GM21367 (cell line): ENCODE measurements around the gene MYPOP.
"Not testable (repeated sequence)": the region's sequence is repeated elsewhere in the genome, so short reads cannot be mapped to it uniquely, and the experiment has no call there.

Experiments used
- ATAC-seq: cut with Tn5 transposase; IDR thresholded peaks from one replicate; pipeline ENCODE4 v1.9.1; 2021; ENCODE audit not compliant: unreplicated experiment

The MYPOP gene

DNA sequence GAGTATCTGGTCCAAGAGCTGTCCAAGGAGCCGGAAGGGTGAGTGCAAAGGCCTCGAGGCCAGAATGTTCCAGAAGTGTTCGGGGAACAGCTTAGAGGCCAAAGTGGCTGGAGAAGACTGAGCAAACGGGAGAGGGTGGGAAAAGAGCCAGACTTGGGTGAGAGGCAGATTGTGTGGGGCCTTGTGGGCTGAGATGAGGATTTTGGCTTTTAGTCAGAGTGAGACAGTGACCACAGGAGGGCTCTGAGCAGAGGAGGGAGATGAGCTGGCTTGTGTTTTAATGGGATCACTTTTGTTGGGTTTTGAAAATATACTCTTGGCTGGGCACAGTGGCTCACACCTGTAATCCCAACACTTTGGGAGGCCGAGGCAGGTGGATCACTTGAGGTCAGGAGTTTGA is 6.5 kb upstream of the MYPOP start:
- ATAC-seq: no peak

GRCh38 chr19:45906221-45906620 is 3.8 kb upstream of the MYPOP start:
- ATAC-seq: no peak

DNA sequence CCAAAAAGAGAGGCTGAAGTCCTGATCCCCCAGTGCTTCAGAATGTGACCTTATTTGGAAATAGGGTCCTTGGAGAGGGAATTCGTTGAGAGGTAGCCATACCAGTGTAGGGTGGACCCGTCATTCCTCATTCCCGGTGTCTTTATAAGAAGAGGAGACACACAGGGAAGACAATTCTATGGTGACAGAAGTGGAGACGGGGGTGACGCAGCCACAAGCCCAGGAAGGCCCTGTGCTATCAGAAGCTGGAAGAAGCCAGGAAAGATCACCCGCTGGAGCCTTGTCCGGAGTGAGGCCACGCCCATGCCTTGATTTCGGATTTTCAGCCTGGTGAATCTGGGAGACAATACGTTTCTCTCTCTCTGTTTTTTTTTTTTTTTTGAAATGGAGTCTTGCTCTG is 2.6 kb upstream of the MYPOP start:
- ATAC-seq: no peak

- ATAC-seq: peak; percentile 76
Observed at GRCh38 chr19:45902651-45903625, 525 bp upstream of the MYPOP start.

DNA sequence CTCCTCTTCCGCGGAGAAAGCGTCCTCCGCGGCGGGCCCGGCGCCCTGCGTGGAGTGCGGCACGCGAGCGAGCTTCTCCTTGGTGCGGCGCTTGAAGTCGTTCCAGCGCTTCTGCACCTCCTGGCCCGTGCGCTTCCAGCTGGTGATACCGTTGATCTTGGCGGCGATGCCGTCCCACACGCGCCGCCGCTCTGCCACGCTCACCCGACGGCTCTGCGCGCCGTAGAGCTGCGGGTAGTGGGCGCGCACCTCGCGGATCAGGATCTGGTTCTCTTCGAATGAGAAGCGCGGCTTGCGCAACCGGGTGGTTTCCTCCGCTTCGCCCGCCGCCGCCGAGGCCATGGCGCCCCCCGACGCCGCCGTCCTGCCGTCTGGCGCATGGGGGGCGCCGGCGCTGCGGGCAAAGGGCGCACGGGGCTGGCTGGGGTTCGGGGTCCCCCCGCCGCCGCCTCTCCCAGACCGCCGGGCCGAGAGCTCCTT is 941 bp downstream of the MYPOP start:
- no peak for ATAC-seq

DNA sequence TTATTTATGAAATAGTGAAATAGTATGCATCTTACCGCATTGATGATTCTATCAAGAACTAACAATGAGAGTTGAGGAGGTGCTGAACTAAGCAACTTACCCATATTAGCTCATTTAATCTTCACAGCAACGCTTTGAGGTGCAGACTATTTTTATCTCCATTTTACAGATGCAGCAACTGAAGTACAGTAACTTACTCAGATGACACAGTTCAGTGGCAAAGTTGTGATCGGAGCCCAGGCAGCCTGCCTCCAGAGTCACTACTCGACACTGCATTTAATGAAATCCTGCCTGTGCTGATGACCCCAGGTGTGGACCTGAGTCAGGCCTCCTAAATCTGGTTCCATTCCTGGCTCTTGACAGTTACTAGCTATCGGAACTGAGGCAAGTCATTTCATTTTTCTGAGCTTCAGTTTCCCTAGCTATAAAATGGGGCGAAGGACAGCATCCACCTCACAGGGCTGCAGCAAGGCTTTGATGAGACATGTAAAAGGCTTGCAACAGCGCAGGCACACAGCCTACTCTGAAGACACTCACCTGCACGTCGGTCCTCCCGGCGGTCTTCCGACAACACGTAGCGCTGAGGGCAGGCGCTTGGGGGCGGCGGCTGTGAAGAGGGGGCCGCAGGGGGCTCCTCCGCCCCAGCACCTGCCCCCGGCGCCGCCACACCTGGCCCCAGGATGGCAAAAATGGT is 1.5 kb downstream of the MYPOP start:
- no peak for ATAC-seq

- no peak for ATAC-seq
Observed at GRCh38 chr19:45899919-45900589, 2.4 kb downstream of the MYPOP start.

GRCh38 chr19:45899253-45899652 is 3.2 kb downstream of the MYPOP start:
- no peak for ATAC-seq

GRCh38 chr19:45897261-45897812 is 5.1 kb downstream of the MYPOP start:
- no peak for ATAC-seq

- not testable (repeated sequence) for ATAC-seq
Observed at GRCh38 chr19:45895983-45896599, 6.3 kb downstream of the MYPOP start.

GRCh38 chr19:45895519-45895972 is 6.9 kb downstream of the MYPOP start:
- ATAC-seq: no peak

- no peak for ATAC-seq
Observed at GRCh38 chr19:45890877-45891276, 11.5 kb downstream of the MYPOP start.

DNA sequence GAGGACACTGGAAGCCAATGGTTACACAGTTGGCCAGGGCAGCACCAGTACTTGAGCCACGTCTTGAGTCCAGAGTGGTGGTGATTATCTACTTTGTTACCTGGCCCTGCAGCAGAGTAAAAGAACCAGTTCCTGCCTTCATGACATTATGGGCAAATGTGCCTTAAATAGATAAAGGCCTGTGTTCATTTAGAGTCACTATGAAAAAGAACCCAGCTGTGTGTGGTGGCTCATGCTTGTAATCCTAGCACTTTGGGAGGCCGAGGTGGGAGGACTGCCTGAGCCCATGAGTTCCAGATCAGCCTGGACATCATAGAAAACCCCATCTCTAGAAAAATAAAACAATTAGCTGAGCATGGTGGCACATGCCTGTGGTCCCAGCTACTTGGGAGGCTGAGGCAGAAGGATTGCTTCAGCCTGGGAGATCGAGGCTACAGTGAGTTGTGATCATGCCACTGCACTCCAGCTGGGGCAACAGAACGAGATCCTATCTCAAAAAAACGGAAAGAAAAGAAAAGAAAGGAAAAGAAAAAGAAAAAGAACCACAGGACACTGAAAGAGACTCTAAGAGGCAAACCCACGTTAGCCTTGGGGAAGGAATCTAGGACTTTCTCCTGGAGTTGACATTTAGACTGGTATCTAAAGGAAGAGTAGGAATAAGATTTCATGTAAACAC is 13.1 kb downstream of the MYPOP start:
- ATAC-seq: no peak

GRCh38 chr19:45887200-45887710 is 15.2 kb downstream of the MYPOP start:
- no peak for ATAC-seq

- ATAC-seq: peak; percentile 35
Observed at GRCh38 chr19:45886427-45887199, 15.8 kb downstream of the MYPOP start.

GRCh38 chr19:45885556-45886426 is 16.6 kb downstream of the MYPOP start, which contains the start of gene IRF2BP1:
TSS of gene IRF2BP1 (minus strand) at chr19:45886141. CDS start at chr19:45885774, 367 bp downstream.
- peak; percentile 46 for ATAC-seq

DNA sequence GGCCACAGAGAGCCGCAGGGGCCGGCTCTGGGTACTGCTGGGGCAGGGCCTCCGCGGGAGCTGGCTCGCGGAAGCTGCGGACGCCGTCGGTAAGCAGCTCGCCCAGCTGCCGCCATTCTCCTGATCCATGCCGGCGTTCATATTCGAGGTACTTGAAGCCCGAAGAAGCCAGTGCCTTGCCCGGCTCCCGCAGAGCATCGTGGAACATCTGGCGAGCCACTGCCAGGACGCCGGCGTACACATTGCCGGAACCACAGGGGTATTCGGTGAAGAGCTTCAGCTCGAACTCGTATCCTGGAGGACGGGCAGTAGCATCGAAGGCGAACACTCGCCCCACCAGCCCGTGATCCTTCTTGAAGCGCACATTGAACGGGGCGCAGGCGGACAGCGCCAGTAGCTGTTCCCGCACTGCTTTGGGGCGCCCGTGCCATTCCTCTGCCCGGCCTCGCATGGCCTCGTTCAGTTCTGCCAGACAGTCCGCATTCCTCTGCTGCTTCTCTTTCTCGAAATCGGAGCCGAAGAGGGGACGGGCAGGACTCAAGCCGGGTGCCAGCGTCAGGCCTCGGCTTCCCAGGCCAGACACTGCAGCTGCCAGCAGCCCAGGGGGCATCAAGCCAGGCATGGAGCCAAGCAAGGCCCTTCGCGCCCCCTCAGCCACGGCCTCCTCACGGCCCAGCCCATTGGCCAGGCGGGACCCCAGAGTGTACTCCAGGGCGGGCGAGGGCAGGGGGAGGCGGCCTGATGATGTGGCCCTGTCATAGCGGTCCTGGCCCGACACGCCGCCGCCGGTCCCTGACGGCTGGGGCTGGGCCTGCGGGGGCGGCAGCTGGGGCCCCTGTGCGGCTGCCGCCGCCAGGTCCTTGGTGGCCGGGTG is 17.5 kb downstream of the MYPOP start:
- no peak for ATAC-seq
